ENCODE results near the gene IFNA8. TPM values are rescaled to one million over a fixed set of nuclear protein-coding genes. Genes with fewer than 3 reads are reported as not detected.
"Not testable (repeated sequence)": the region's sequence is repeated elsewhere in the genome, so short reads cannot be mapped to it uniquely, and the experiment has no call there.

The IFNA8 gene
- total and polyA plus RNA-seq, 5 donors: not detected

GRCh38 chr9:21429191-21429590, 20.3 kb downstream of the IFNA8 start:
- H3K9me3 ChIP-seq (ENCODE audit: control insufficient read depth, low read length): no peaks in the 10 kb centered on the region
- H3K4me1 ChIP-seq (ENCODE audit: control insufficient read depth, insufficient read depth, low read length): no peaks in the 10 kb centered on the region
- DNase-seq (no peak), ATAC-seq (no peak)
- whole genome bisulfite sequencing: 57% methylated on average over 2 of the region's 2 CpGs
- H3K27ac ChIP-seq (ENCODE audit: low read length): no peak overlapping the region
- no peaks in the 10 kb centered on the region for H3K27me3 ChIP-seq (ENCODE audit: control insufficient read depth, insufficient read depth)
- intact Hi-C loops (cut with DNase I): no loop called here
- H3K4me3 ChIP-seq (ENCODE audit: low read length): no peak overlapping the region

GRCh38 chr9:21432672-21433425, 23.9 kb downstream of the IFNA8 start:
- Histone ChIP-seq H3K4me3 (ENCODE audit: low read length) (no peak overlapping the region), H3K27me3 (ENCODE audit: control insufficient read depth, insufficient read depth) (no peaks in the 10 kb centered on the region), H3K27ac (ENCODE audit: low read length) (no peak overlapping the region), H3K4me1 (ENCODE audit: control insufficient read depth, insufficient read depth, low read length) (no peaks in the 10 kb centered on the region), H3K9me3 (ENCODE audit: control insufficient read depth, low read length) (no peaks in the 10 kb centered on the region)
- intact Hi-C loops (cut with DNase I): no loop called here
- no peak for DNase-seq
- WGBS: 70% methylated on average over 2 of the region's 2 CpGs
- no peak for ATAC-seq

GRCh38 chr9:21434202-21435014, 25.5 kb downstream of the IFNA8 start:
- H3K27ac ChIP-seq (ENCODE audit: low read length): no peak overlapping the region
- H3K4me3 ChIP-seq (ENCODE audit: low read length): no peak overlapping the region
- ATAC-seq (no peak), DNase-seq (no peak)
- H3K27me3 ChIP-seq (ENCODE audit: control insufficient read depth, insufficient read depth): no peaks in the 10 kb centered on the region
- H3K9me3 ChIP-seq (ENCODE audit: control insufficient read depth, low read length): no peaks in the 10 kb centered on the region
- intact Hi-C loops (cut with DNase I): no loop called here
- 36% methylated on average over 9 of the region's 9 CpGs for WGBS
- H3K4me1 ChIP-seq (ENCODE audit: control insufficient read depth, insufficient read depth, low read length): no peaks in the 10 kb centered on the region

GRCh38 chr9:21435015-21435383, 26.1 kb downstream of the IFNA8 start:
- 73% methylated on average over 7 of the region's 7 CpGs for WGBS
- ATAC-seq; H3K9me3 ChIP-seq (ENCODE audit: control insufficient read depth, low read length); H3K4me1 ChIP-seq (ENCODE audit: control insufficient read depth, insufficient read depth, low read length); H3K4me3 ChIP-seq (ENCODE audit: low read length); H3K27ac ChIP-seq (ENCODE audit: low read length); H3K27me3 ChIP-seq (ENCODE audit: control insufficient read depth, insufficient read depth); DNase-seq; intact Hi-C loops (cut with DNase I): not testable (repeated sequence)

GRCh38 chr9:21440139-21440538, 31.2 kb downstream of the IFNA8 start, which contains the start of gene IFNA1:
TSS of gene IFNA1 (plus strand) at chr9:21440439. CDS start at chr9:21440508, 69 bp downstream.
- 88% methylated on average over 4 of the region's 4 CpGs for WGBS

GRCh38 chr9:21443849-21444625, 35.1 kb downstream of the IFNA8 start:
- no peaks in the 10 kb centered on the region for H3K27me3 ChIP-seq (ENCODE audit: control insufficient read depth, insufficient read depth)

More at GRCh38 chr9:21440139-21440538, 31.2 kb downstream of the IFNA8 start, which contains the start of gene IFNA1:
- no peak for ATAC-seq
- Histone ChIP-seq H3K27ac (ENCODE audit: low read length) (no peak within 1 kb of the TSS), H3K4me3 (ENCODE audit: low read length) (no peak within 1 kb of the TSS), H3K4me1 (ENCODE audit: control insufficient read depth, insufficient read depth, low read length) (no peaks in the 10 kb centered on the region), H3K27me3 (ENCODE audit: control insufficient read depth, insufficient read depth) (no peaks in the 10 kb centered on the region), H3K9me3 (ENCODE audit: control insufficient read depth, low read length) (no peaks in the 10 kb centered on the region)
- no peak for DNase-seq
- intact Hi-C loops (cut with DNase I): no loop called here

GRCh38 chr9:21449312-21449711, 40.4 kb downstream of the IFNA8 start:
- H3K4me1 ChIP-seq (ENCODE audit: control insufficient read depth, insufficient read depth, low read length); H3K27me3 ChIP-seq (ENCODE audit: control insufficient read depth, insufficient read depth); H3K9me3 ChIP-seq (ENCODE audit: control insufficient read depth, low read length); intact Hi-C loops (cut with DNase I); ATAC-seq; H3K4me3 ChIP-seq (ENCODE audit: low read length); H3K27ac ChIP-seq (ENCODE audit: low read length); DNase-seq: not testable (repeated sequence)
- WGBS: 79% methylated on average over 5 of the region's 5 CpGs

More at GRCh38 chr9:21443849-21444625, 35.1 kb downstream of the IFNA8 start:
- H3K4me1 ChIP-seq (ENCODE audit: control insufficient read depth, insufficient read depth, low read length): no peaks in the 10 kb centered on the region
- no peak overlapping the region for H3K27ac ChIP-seq (ENCODE audit: low read length)
- H3K4me3 ChIP-seq (ENCODE audit: low read length): no peak overlapping the region
- 84% methylated on average over 4 of the region's 4 CpGs for WGBS
- intact Hi-C loops (cut with DNase I): no loop called here
- no peaks in the 10 kb centered on the region for H3K9me3 ChIP-seq (ENCODE audit: control insufficient read depth, low read length)
- ATAC-seq (no peak), DNase-seq (no peak)

- no peaks in the 10 kb centered on the region for H3K27me3 ChIP-seq (ENCODE audit: control insufficient read depth, insufficient read depth)
- 65% methylated on average over 4 of the region's 4 CpGs for WGBS
Measured at GRCh38 chr9:21450733-21451394, 41.9 kb downstream of the IFNA8 start.

GRCh38 chr9:21452681-21453080, 43.8 kb downstream of the IFNA8 start:
- WGBS: 76% methylated on average over 4 of the region's 4 CpGs
- no peak for DNase-seq
- no peak for ATAC-seq
- Histone ChIP-seq H3K27me3 (ENCODE audit: control insufficient read depth, insufficient read depth) (no peaks in the 10 kb centered on the region), H3K9me3 (ENCODE audit: control insufficient read depth, low read length) (no peaks in the 10 kb centered on the region), H3K4me1 (ENCODE audit: control insufficient read depth, insufficient read depth, low read length) (no peaks in the 10 kb centered on the region), H3K27ac (ENCODE audit: low read length) (no peak overlapping the region), H3K4me3 (ENCODE audit: low read length) (no peak overlapping the region)
- intact Hi-C loops (cut with DNase I): no loop called here

More at GRCh38 chr9:21450733-21451394, 41.9 kb downstream of the IFNA8 start:
- Histone ChIP-seq H3K4me1 (ENCODE audit: control insufficient read depth, insufficient read depth, low read length) (no peaks in the 10 kb centered on the region), H3K9me3 (ENCODE audit: control insufficient read depth, low read length) (no peaks in the 10 kb centered on the region), H3K4me3 (ENCODE audit: low read length) (no peak overlapping the region), H3K27ac (ENCODE audit: low read length) (no peak overlapping the region)
- DNase-seq: no peak
- intact Hi-C loops (cut with DNase I): no loop called here
- no peak for ATAC-seq

GRCh38 chr9:21454149-21454548, 45.2 kb downstream of the IFNA8 start:
- no peak overlapping the region for H3K27ac ChIP-seq (ENCODE audit: low read length)
- H3K4me3 ChIP-seq (ENCODE audit: low read length): no peak overlapping the region
- 62% methylated on average over 2 of the region's 2 CpGs for WGBS
- H3K4me1 ChIP-seq (ENCODE audit: control insufficient read depth, insufficient read depth, low read length): no peaks in the 10 kb centered on the region
- ATAC-seq (no peak), DNase-seq (no peak)
- no peaks in the 10 kb centered on the region for H3K9me3 ChIP-seq (ENCODE audit: control insufficient read depth, low read length)
- intact Hi-C loops (cut with DNase I): no loop called here
- H3K27me3 ChIP-seq (ENCODE audit: control insufficient read depth, insufficient read depth): no peaks in the 10 kb centered on the region
